Renal cortex interstitium (tissue), 15 donors: ENCODE measurements around the gene VILL. TPM values are rescaled to one million over a fixed set of nuclear protein-coding genes. Genes with fewer than 3 reads are reported as not detected.
A peak's percentile ranks its signal among the peaks of the same experiment; 100 is the strongest.

Experiments used
- DNase-seq, 11 donors: peaks; one replicate each; pipeline ENCODE4 v3.0.0-alpha.2; 2013; ENCODE audit warnings: low read depth in 9 of 11, low spot score in 4 of 11; ENCODE audit errors: extremely low read depth in 1 of 11
- long read RNA-seq, 16 experiments: transcript quantifications; one replicate each; lab custom pipeline, GENCODE V29; 2026
- polyA plus RNA-seq, 3 donors: library from polyadenylated mRNA; unstranded; fragments of 120-200 nt; gene quantifications; one replicate each; pipeline ENCODE4 v1.2.1, GENCODE V29; 2013; ENCODE audit not compliant: insufficient read length in 3 of 3

The VILL gene
- 10 to 100 TPM in 2 of 3 donors, 1 to 10 TPM in 1; 9.3 to 13.9 (median 12.2) TPM for polyA plus RNA-seq
- long read RNA-seq, donor 1, partial matches to known transcripts: 0 of 1 reads
- long read RNA-seq, donor 1, other reads (novel, unspliced or antisense): 0 of 1 reads
- long read RNA-seq, donor 2, partial matches to known transcripts: 0 of 2 reads
- long read RNA-seq, donor 2, other reads (novel, unspliced or antisense): 0 of 2 reads
- long read RNA-seq, donor 3, partial matches to known transcripts: 0 of 1 reads
- long read RNA-seq, donor 3, other reads (novel, unspliced or antisense): 0 of 1 reads
- long read RNA-seq, donor 4: 0 reads
- long read RNA-seq, donor 5: 0 reads
- long read RNA-seq, donor 6, partial matches to known transcripts: 0 of 1 reads
- long read RNA-seq, donor 6, other reads (novel, unspliced or antisense): 0 of 1 reads
- long read RNA-seq, donor 7: 0 reads
- long read RNA-seq, donor 8, partial matches to known transcripts: 0 of 1 reads
- long read RNA-seq, donor 8, other reads (novel, unspliced or antisense): 0 of 1 reads
- long read RNA-seq, donor 9: 0 reads
- long read RNA-seq, donor 10: 0 reads
- long read RNA-seq, donor 11: 0 reads
- long read RNA-seq, donor 12: 0 reads
- long read RNA-seq, donor 13: 0 reads
- long read RNA-seq, donor 14: 0 reads
- long read RNA-seq, donor 15: 0 reads
- long read RNA-seq, donor 16: 0 reads

GRCh38 chr3:37990527-37990926 is at the start of gene VILL:
TSS of gene VILL (plus strand) at chr3:37990786. CDS start at chr3:37993673, 2,887 bp downstream.
- peak in 4 of 11 donors; percentile 29 to 42 (median 37) for DNase-seq

- DNase-seq: no peak
These were observed 48.7 kb upstream of the VILL start for GRCh38 chr3:37941608-37942508.

- no peak for DNase-seq
These were observed 47.9 kb upstream of the VILL start for GRCh38 chr3:37942646-37943045.

- DNase-seq: no peak
These were observed 47.5 kb upstream of the VILL start for GRCh38 chr3:37943126-37943525.

GRCh38 chr3:37943631-37944314 is 46.8 kb upstream of the VILL start:
- DNase-seq: no peak

- DNase-seq: no peak
These were observed 46.2 kb upstream of the VILL start for GRCh38 chr3:37944391-37944842.

- no peak for DNase-seq
These were observed 45.3 kb upstream of the VILL start for GRCh38 chr3:37945156-37945806.

GRCh38 chr3:37945807-37946530 is 44.6 kb upstream of the VILL start:
- peak in 2 of 11 donors; percentile 49 to 71 for DNase-seq

- DNase-seq: no peak
These were observed 44.1 kb upstream of the VILL start for GRCh38 chr3:37946531-37946889.

GRCh38 chr3:37949866-37950265 is 40.7 kb upstream of the VILL start:
- no peak for DNase-seq

- no peak for DNase-seq
These were observed 38.0 kb upstream of the VILL start for GRCh38 chr3:37952564-37952963.

GRCh38 chr3:37953226-37953625 is 37.4 kb upstream of the VILL start:
- no peak for DNase-seq

- DNase-seq: no peak
These were observed 36.7 kb upstream of the VILL start for GRCh38 chr3:37953707-37954394.

GRCh38 chr3:37954881-37955280 is 35.7 kb upstream of the VILL start:
- DNase-seq: no peak

GRCh38 chr3:37955918-37956707 is 34.5 kb upstream of the VILL start:
- no peak for DNase-seq

- DNase-seq: no peak
These were observed 33.7 kb upstream of the VILL start for GRCh38 chr3:37956723-37957538.
